ENCODE measurements around the gene EEIG2.

- TF ChIP-seq, protein P1, sequence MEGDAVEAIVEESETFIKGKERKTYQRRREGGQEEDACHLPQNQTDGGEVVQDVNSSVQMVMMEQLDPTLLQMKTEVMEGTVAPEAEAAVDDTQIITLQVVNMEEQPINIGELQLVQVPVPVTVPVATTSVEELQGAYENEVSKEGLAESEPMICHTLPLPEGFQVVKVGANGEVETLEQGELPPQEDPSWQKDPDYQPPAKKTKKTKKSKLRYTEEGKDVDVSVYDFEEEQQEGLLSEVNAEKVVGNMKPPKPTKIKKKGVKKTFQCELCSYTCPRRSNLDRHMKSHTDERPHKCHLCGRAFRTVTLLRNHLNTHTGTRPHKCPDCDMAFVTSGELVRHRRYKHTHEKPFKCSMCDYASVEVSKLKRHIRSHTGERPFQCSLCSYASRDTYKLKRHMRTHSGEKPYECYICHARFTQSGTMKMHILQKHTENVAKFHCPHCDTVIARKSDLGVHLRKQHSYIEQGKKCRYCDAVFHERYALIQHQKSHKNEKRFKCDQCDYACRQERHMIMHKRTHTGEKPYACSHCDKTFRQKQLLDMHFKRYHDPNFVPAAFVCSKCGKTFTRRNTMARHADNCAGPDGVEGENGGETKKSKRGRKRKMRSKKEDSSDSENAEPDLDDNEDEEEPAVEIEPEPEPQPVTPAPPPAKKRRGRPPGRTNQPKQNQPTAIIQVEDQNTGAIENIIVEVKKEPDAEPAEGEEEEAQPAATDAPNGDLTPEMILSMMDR (IDR thresholded peaks at IDR 0.05) = no peak
- no peak for TF ChIP-seq POLR2A (IDR thresholded peaks at IDR 0.05)
These were observed 31.1 kb downstream of the EEIG2 start for GRCh38 chr1:108590957-108591356.
